Mucosa of stomach (tissue), 1 donor: ENCODE results near the gene MRPL21.
"Not testable (repeated sequence)": the region's sequence is repeated elsewhere in the genome, so short reads cannot be mapped to it uniquely, and the experiment has no call there.

ENCODE experiments used
- H3K27me3 ChIP-seq: one replicate; pipeline ENCODE4 v1.7.0; 2013; ENCODE audit warnings: mild to moderate bottlenecking, low read length; ENCODE audit not compliant: control insufficient read depth, insufficient read depth
- H3K36me3 ChIP-seq: one replicate; pipeline ENCODE4 v1.7.0; 2013; ENCODE audit warnings: low read length; ENCODE audit not compliant: control insufficient read depth, insufficient read depth
- H3K4me1 ChIP-seq: one replicate; pipeline ENCODE4 v1.7.0; 2013; ENCODE audit warnings: mild to moderate bottlenecking, low read length; ENCODE audit not compliant: control insufficient read depth, insufficient read depth
- H3K4me3 ChIP-seq: one replicate; pipeline ENCODE4 v1.7.0; 2013; ENCODE audit warnings: low read length
- H3K9ac ChIP-seq: one replicate; pipeline ENCODE4 v1.7.0; 2013; ENCODE audit warnings: mild to moderate bottlenecking, low read length, moderate library complexity
- H3K9me3 ChIP-seq: one replicate; pipeline ENCODE4 v1.7.0; 2013; ENCODE audit warnings: mild to moderate bottlenecking, low read length, moderate library complexity; ENCODE audit not compliant: control insufficient read depth
- donor health status: Pancreatic carcinoma.

MRPL21 gene

GRCh38 chr11:68872216-68873003, 31.2 kb downstream of the MRPL21 start:
- no peaks in the 10 kb centered on the region for H3K36me3 ChIP-seq
- no peaks in the 10 kb centered on the region for H3K27me3 ChIP-seq
- H3K4me3 ChIP-seq: no peak overlapping the region
- no peaks in the 10 kb centered on the region for H3K9me3 ChIP-seq
- H3K4me1 ChIP-seq: peaks cover 18% of the 10 kb centered on the region
- H3K9ac ChIP-seq: no peak overlapping the region

- Histone ChIP-seq H3K9ac (peak overlapping the region; percentile 65), H3K4me3 (no peak overlapping the region), H3K4me1 (peaks cover 18% of the 10 kb centered on the region), H3K27me3 (no peaks in the 10 kb centered on the region), H3K36me3 (no peaks in the 10 kb centered on the region), H3K9me3 (no peaks in the 10 kb centered on the region)
These were observed 33.2 kb downstream of the MRPL21 start for GRCh38 chr11:68870470-68870869.

GRCh38 chr11:68868221-68868835, 35.3 kb downstream of the MRPL21 start:
- Histone ChIP-seq H3K27me3 (no peaks in the 10 kb centered on the region), H3K4me1 (peaks cover 18% of the 10 kb centered on the region), H3K9ac (no peak overlapping the region), H3K9me3 (no peaks in the 10 kb centered on the region), H3K36me3 (no peaks in the 10 kb centered on the region), H3K4me3 (no peak overlapping the region)

GRCh38 chr11:68867066-68867465, 36.6 kb downstream of the MRPL21 start:
- Histone ChIP-seq H3K27me3 (no peaks in the 10 kb centered on the region), H3K9me3 (no peaks in the 10 kb centered on the region), H3K4me3 (no peak overlapping the region), H3K4me1 (peaks cover 11% of the 10 kb centered on the region), H3K36me3 (no peaks in the 10 kb centered on the region), H3K9ac (no peak overlapping the region)

- Histone ChIP-seq H3K4me1 (no peaks in the 10 kb centered on the region), H3K4me3 (no peak overlapping the region), H3K36me3 (no peaks in the 10 kb centered on the region), H3K9ac (no peak overlapping the region), H3K27me3 (no peaks in the 10 kb centered on the region), H3K9me3 (no peaks in the 10 kb centered on the region)
These were observed 38.4 kb downstream of the MRPL21 start for GRCh38 chr11:68865241-68865640.

- Histone ChIP-seq H3K9me3 (no peaks in the 10 kb centered on the region), H3K9ac (no peak overlapping the region), H3K4me1 (no peaks in the 10 kb centered on the region), H3K27me3 (no peaks in the 10 kb centered on the region), H3K4me3 (no peak overlapping the region), H3K36me3 (no peaks in the 10 kb centered on the region)
These were observed 39.9 kb downstream of the MRPL21 start for GRCh38 chr11:68863553-68864265.

- H3K4me1 ChIP-seq: peaks cover 6% of the 10 kb centered on the region
- H3K36me3 ChIP-seq: no peaks in the 10 kb centered on the region
- H3K9me3 ChIP-seq: no peaks in the 10 kb centered on the region
- no peak overlapping the region for H3K4me3 ChIP-seq
- H3K9ac ChIP-seq: no peak overlapping the region
- H3K27me3 ChIP-seq: no peaks in the 10 kb centered on the region
These were observed 41.2 kb downstream of the MRPL21 start for GRCh38 chr11:68862421-68862820.

- Histone ChIP-seq H3K27me3 (peaks cover 6% of the 10 kb centered on the region), H3K4me3 (no peak overlapping the region), H3K9ac (no peak overlapping the region), H3K36me3 (no peaks in the 10 kb centered on the region), H3K9me3 (no peaks in the 10 kb centered on the region), H3K4me1 (peaks cover 13% of the 10 kb centered on the region)
These were observed 44.5 kb downstream of the MRPL21 start for GRCh38 chr11:68859123-68859522.

- H3K9ac ChIP-seq: no peak overlapping the region
- no peak overlapping the region for H3K4me3 ChIP-seq
- H3K9me3 ChIP-seq: no peaks in the 10 kb centered on the region
- H3K36me3 ChIP-seq: no peaks in the 10 kb centered on the region
- peaks cover 13% of the 10 kb centered on the region for H3K27me3 ChIP-seq
- peaks cover 13% of the 10 kb centered on the region for H3K4me1 ChIP-seq
These were observed 46.5 kb downstream of the MRPL21 start for GRCh38 chr11:68857037-68857586.

GRCh38 chr11:68856425-68857030, 47.1 kb downstream of the MRPL21 start:
- H3K36me3 ChIP-seq, H3K9me3 ChIP-seq, H3K4me3 ChIP-seq, H3K9ac ChIP-seq: not testable (repeated sequence)
- Histone ChIP-seq H3K4me1 (peaks cover 13% of the 10 kb centered on the region), H3K27me3 (peaks cover 13% of the 10 kb centered on the region)

GRCh38 chr11:68855205-68855981, 48.2 kb downstream of the MRPL21 start:
- peak overlapping the region; percentile 19 for H3K4me3 ChIP-seq
- H3K4me1 ChIP-seq: peaks cover 13% of the 10 kb centered on the region
- peak overlapping the region; percentile 53 for H3K9ac ChIP-seq
- H3K36me3 ChIP-seq: no peaks in the 10 kb centered on the region
- H3K9me3 ChIP-seq: no peaks in the 10 kb centered on the region
- peaks cover 13% of the 10 kb centered on the region for H3K27me3 ChIP-seq
